GM18907 (cell line): ENCODE results near the gene DICER1.

Experiments used
- ATAC-seq: cut with Tn5 transposase; IDR thresholded peaks from one replicate; pipeline ENCODE4 v1.9.1; 2021; ENCODE audit warnings: mild to moderate bottlenecking, moderate library complexity; ENCODE audit not compliant: unreplicated experiment

DICER1 gene

GRCh38 chr14:95043732-95044462 is 113.4 kb downstream of the DICER1 start:
- ATAC-seq: no peak

GRCh38 chr14:95043314-95043713 is 114.0 kb downstream of the DICER1 start:
- no peak for ATAC-seq

DNA sequence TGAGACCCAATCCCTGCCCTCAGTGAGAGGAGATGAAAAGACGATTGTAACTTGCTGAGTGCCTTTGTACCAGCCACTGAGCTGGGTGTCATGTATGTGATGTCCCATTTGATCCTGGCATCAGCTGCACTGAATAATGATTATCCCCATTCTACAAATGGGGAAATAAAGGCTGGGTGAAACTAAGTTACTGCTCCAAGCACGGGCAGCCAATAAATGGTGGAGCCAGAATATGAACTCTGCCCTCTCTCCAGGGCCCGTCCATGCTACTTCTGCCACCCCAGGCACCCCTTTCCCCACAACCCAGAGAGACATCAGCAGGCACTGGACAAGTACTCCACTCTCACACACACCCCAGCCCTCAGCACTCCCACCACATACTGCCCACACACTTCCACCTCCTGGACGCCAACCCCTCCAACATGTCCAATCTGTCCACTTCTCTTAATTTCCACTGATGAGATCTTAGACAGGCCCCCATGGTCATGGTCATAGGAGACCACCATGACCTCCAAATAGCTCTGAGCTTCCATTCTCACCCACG is 115.8 kb downstream of the DICER1 start:
- ATAC-seq: no peak

DNA sequence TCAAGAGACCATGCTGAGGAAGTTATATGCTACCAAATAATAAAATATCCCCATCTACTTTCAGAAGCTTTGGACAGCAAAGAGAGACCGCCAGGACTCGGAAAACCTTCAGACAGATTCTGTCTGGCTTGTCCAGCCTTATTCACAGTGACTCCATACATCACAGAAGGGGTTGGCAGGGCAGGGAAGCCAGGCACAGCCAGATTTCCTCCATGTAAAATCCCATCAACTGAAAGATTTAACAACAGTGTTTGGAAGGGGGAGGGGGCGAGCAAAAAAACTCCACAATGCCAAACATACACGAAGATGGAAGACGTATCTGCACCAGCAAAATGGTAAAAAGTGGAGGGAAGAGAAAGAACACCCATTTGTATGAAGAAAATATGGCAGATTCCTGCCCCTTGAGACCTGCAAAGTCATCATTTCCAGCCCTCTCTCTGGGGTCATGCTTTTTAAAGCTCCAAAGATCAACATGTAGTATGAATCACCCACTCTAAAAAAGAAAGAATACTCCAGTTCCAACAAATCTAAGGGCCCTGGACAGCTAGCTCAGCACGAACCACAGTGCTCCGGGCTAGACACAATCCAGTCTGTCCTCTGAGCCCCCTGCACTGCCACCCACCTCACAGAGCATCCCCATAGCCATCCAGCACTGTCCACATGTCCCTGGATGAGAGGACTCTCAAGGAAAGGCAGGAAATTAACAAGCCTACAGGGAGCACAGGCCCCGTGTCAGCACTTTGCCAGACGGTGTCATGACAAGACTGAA is 116.4 kb downstream of the DICER1 start:
- no peak for ATAC-seq

DNA sequence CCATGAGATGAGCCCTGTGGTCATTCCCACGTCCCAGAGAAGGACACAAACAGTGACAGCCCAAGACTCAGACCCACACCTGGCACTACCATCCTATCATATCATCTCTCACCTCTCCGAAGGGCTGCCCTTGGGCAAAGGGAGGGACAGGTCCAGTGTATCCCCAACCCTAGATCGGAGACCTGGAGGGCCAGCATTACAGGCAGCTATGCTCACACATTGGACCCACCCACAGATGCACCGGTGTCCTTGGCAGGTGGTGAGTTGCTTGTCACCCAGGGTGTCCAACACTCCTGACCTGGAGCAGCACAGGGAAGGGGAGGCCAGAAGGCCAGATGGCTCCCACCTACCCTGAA is 117.4 kb downstream of the DICER1 start:
- no peak for ATAC-seq

GRCh38 chr14:95039259-95039992 is 117.9 kb downstream of the DICER1 start:
- ATAC-seq: no peak

DNA sequence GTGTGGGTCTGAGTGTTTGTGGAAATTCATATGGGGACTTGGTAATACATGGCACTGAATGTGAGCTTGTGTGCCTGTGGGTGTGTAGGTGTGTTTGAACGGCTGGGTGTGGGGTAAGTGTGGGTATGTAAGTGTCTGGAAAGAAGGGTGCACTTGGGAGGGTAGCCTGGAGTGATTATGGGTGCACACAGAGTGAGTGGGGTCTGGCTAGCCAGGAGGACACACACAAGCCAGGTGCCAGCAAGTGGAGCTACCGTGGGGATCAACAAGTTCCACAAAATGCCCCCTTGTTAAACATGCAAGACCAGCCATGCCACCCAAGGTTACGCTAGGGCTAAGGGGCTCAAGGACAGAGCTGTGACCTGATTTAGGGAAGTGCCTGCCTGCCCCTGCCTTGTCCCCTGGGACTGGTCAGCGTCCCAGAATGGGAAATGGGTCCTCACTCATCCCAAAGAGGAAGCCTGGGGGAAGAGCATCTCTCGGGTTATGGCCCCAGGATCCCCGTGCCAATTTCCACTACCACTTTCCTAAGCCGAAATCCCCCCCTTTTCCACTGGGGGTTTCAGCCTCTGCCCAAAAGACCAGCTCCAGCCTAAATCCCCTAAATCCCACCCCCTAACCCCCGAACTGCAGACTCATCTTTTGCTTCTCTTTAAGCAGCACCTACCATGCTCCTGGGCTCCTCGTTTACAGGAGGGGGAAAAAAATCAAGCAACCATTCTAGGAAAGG is 118.6 kb downstream of the DICER1 start:
- ATAC-seq: no peak

- no peak for ATAC-seq
Measured at GRCh38 chr14:95037273-95037672, 120.1 kb downstream of the DICER1 start.
